HG03045 (cell line): Measurements from ENCODE around the gene TMEM234.
"Not testable (repeated sequence)": the region's sequence is repeated elsewhere in the genome, so short reads cannot be mapped to it uniquely, and the experiment has no call there.

Experiments
- ATAC-seq: cut with Tn5 transposase; IDR thresholded peaks from one replicate; pipeline ENCODE4 v1.9.1; 2021; ENCODE audit warnings: mild to moderate bottlenecking, moderate library complexity; ENCODE audit not compliant: unreplicated experiment

TMEM234 gene

GRCh38 chr1:32221980-32222755 lies at the start of gene TMEM234, which contains the start of gene EIF3I:
TSS of gene TMEM234 (minus strand) at chr1:32222353. CDS start at chr1:32222322, 31 bp downstream.
TSS of gene EIF3I (plus strand) at chr1:32222407. CDS start at chr1:32222442, 35 bp downstream.
- ATAC-seq = peak; percentile 94

- no peak for ATAC-seq
Observed at GRCh38 chr1:32269744-32270143, 47.6 kb upstream of the TMEM234 start.

- ATAC-seq = no peak
Observed at GRCh38 chr1:32266921-32267591, 44.9 kb upstream of the TMEM234 start.

GRCh38 chr1:32265846-32266245 lies 43.7 kb upstream of the TMEM234 start:
- ATAC-seq = no peak

- no peak for ATAC-seq
Observed at GRCh38 chr1:32263744-32264143, 41.6 kb upstream of the TMEM234 start.

- ATAC-seq = not testable (repeated sequence)
Observed at GRCh38 chr1:32263236-32263593, 41.1 kb upstream of the TMEM234 start.

GRCh38 chr1:32257227-32257508 lies 35.0 kb upstream of the TMEM234 start:
- ATAC-seq = no peak

GRCh38 chr1:32256473-32257226 lies 34.5 kb upstream of the TMEM234 start:
- no peak for ATAC-seq

- no peak for ATAC-seq
Observed at GRCh38 chr1:32255072-32256071, 33.2 kb upstream of the TMEM234 start.

- ATAC-seq = no peak
Observed at GRCh38 chr1:32250893-32251716, 29.0 kb upstream of the TMEM234 start, which contains the start of gene LCK. TSS of gene LCK (plus strand) at chr1:32251265. CDS start at chr1:32274330, 23,065 bp downstream.

- peak; percentile 49 for ATAC-seq
Observed at GRCh38 chr1:32249831-32250525, 27.8 kb upstream of the TMEM234 start.

GRCh38 chr1:32247983-32248889 lies 26.1 kb upstream of the TMEM234 start:
- no peak for ATAC-seq

- ATAC-seq = no peak
Observed at GRCh38 chr1:32247452-32247851, 25.3 kb upstream of the TMEM234 start.

- ATAC-seq = no peak
Observed at GRCh38 chr1:32246888-32247273, 24.7 kb upstream of the TMEM234 start, which contains the start of gene FAM167B. TSS of gene FAM167B (plus strand) at chr1:32247222. CDS start at chr1:32247422, 200 bp downstream.

GRCh38 chr1:32242341-32242851 lies 20.2 kb upstream of the TMEM234 start:
- no peak for ATAC-seq

GRCh38 chr1:32241001-32241763 lies 19.0 kb upstream of the TMEM234 start:
- ATAC-seq = no peak
